Measurements from ENCODE around the gene ANKH. TPM values are rescaled to one million over a fixed set of nuclear protein-coding genes. Genes with fewer than 3 reads are reported as not detected.

The ANKH gene
- total RNA-seq, 1 experiment from 2014 or later, result 13.9 TPM

GRCh38 chr5:14848385-14848784 lies 23.2 kb downstream of the ANKH start:
- intact Hi-C loops (cut with micrococcal nuclease; ENCODE audit: unreplicated experiment), result no loop called here

DNA sequence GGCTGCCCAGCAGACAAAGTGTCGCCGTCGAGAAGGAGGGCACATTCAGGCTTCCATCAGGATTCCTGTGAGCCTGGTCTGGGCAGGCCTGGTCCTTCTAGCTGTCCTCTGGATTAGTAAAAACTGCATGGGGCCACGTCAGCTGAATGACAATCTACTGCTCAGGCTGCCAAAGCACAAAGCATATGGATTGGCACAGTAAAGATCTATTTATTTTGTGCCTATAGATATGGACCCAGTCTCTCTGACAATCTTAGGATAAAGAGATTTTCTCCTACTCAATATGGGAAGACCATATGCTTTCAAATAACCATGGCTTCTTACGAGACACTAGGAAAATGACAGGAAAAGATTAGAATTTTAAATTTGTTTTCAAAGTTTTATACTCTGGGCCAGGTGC lies 24.1 kb downstream of the ANKH start:
- Histone ChIP-seq H3K27ac (ENCODE audit: low read depth, low read length, poor library complexity, severe bottlenecking) (no peak overlapping the region), H3K36me3 (ENCODE audit: insufficient read depth, low read length, poor library complexity, severe bottlenecking) (no peaks in the 10 kb centered on the region), H3K4me1 (ENCODE audit: insufficient read depth, low read length, poor library complexity, severe bottlenecking) (no peaks in the 10 kb centered on the region), H3K9me3 (ENCODE audit: low read depth, low read length, poor library complexity, severe bottlenecking) (no peaks in the 10 kb centered on the region), H3K4me3 (ENCODE audit: low read depth, low read length, poor library complexity, severe bottlenecking) (no peak overlapping the region), H3K27me3 (replicated peaks; ENCODE audit: insufficient read depth, low read depth, low read length, poor library complexity) (peaks cover 5% of the 10 kb centered on the region)
- ChIA-PET POLR2A (ENCODE audit: low non-redundant PET) (no interaction called here), CTCF (no interaction called here)
- no TSS peak for BruUV-seq (replicated peaks)
- no peak for DNase-seq (ENCODE audit: low spot score)
- intact Hi-C loops (cut with micrococcal nuclease; ENCODE audit: unreplicated experiment), result no loop called here
- TF ChIP-seq EZH2 (IDR thresholded peaks at IDR 0.05; ENCODE audit: borderline replicate concordance, low read depth, low read length, poor library complexity, severe bottlenecking) (no peak), CTCF (conservative IDR thresholded peaks at IDR 0.05; ENCODE audit: low read depth, low read length) (no peak)

More at GRCh38 chr5:14848385-14848784, 23.2 kb downstream of the ANKH start:
- Histone ChIP-seq H3K9me3 (ENCODE audit: low read depth, low read length, poor library complexity, severe bottlenecking) (no peaks in the 10 kb centered on the region), H3K4me1 (ENCODE audit: insufficient read depth, low read length, poor library complexity, severe bottlenecking) (no peaks in the 10 kb centered on the region), H3K4me3 (ENCODE audit: low read depth, low read length, poor library complexity, severe bottlenecking) (no peak overlapping the region), H3K36me3 (ENCODE audit: insufficient read depth, low read length, poor library complexity, severe bottlenecking) (no peaks in the 10 kb centered on the region), H3K27ac (ENCODE audit: low read depth, low read length, poor library complexity, severe bottlenecking) (no peak overlapping the region), H3K27me3 (replicated peaks; ENCODE audit: insufficient read depth, low read depth, low read length, poor library complexity) (peaks cover 5% of the 10 kb centered on the region)
- no peak for TF ChIP-seq CTCF (conservative IDR thresholded peaks at IDR 0.05; ENCODE audit: low read depth, low read length)
- TF ChIP-seq EZH2 (IDR thresholded peaks at IDR 0.05; ENCODE audit: borderline replicate concordance, low read depth, low read length, poor library complexity, severe bottlenecking), result no peak
- POLR2A ChIA-PET (ENCODE audit: low non-redundant PET), result no interaction called here
- no peak for DNase-seq (ENCODE audit: low spot score)
- CTCF ChIA-PET, result no interaction called here
- no TSS peak for BruUV-seq (replicated peaks)

- Histone ChIP-seq H3K4me1 (ENCODE audit: insufficient read depth, low read length, poor library complexity, severe bottlenecking) (no peaks in the 10 kb centered on the region), H3K9me3 (ENCODE audit: low read depth, low read length, poor library complexity, severe bottlenecking) (no peaks in the 10 kb centered on the region), H3K36me3 (ENCODE audit: insufficient read depth, low read length, poor library complexity, severe bottlenecking) (no peaks in the 10 kb centered on the region), H3K4me3 (ENCODE audit: low read depth, low read length, poor library complexity, severe bottlenecking) (no peak overlapping the region), H3K27me3 (replicated peaks; ENCODE audit: insufficient read depth, low read depth, low read length, poor library complexity) (no peaks in the 10 kb centered on the region), H3K27ac (ENCODE audit: low read depth, low read length, poor library complexity, severe bottlenecking) (no peak overlapping the region)
- CTCF ChIA-PET, result no interaction called here
- DNase-seq (ENCODE audit: low spot score), result no peak
- POLR2A ChIA-PET (ENCODE audit: low non-redundant PET), result no interaction called here
- no peak for TF ChIP-seq EZH2 (IDR thresholded peaks at IDR 0.05; ENCODE audit: borderline replicate concordance, low read depth, low read length, poor library complexity, severe bottlenecking)
- TF ChIP-seq CTCF (conservative IDR thresholded peaks at IDR 0.05; ENCODE audit: low read depth, low read length), result no peak
- no TSS peak for BruUV-seq (replicated peaks)
- intact Hi-C loops (cut with micrococcal nuclease; ENCODE audit: unreplicated experiment), result no loop called here
Observed at GRCh38 chr5:14842117-14842516, 29.5 kb downstream of the ANKH start.
